HG03432 (cell line): ENCODE results near the gene MNAT1.
A peak's percentile ranks its signal among the peaks of the same experiment; 100 is the strongest.
"Not testable (repeated sequence)": the region's sequence is repeated elsewhere in the genome, so short reads cannot be mapped to it uniquely, and the experiment has no call there.

Source experiments
- ATAC-seq: cut with Tn5 transposase; IDR thresholded peaks from one replicate; pipeline ENCODE4 v1.9.1; 2021; ENCODE audit warnings: mild to moderate bottlenecking, moderate library complexity; ENCODE audit not compliant: unreplicated experiment

Gene MNAT1

GRCh38 chr14:60736494-60736893 lies 1.9 kb downstream of the MNAT1 start:
- no peak for ATAC-seq

- no peak for ATAC-seq
These were observed 4.4 kb downstream of the MNAT1 start for GRCh38 chr14:60738843-60739508.

GRCh38 chr14:60744566-60744965 lies 10.0 kb downstream of the MNAT1 start:
- ATAC-seq = no peak

GRCh38 chr14:60753264-60754119 lies 18.9 kb downstream of the MNAT1 start:
- ATAC-seq = peak; percentile 98

- no peak for ATAC-seq
These were observed 22.3 kb downstream of the MNAT1 start for GRCh38 chr14:60756847-60757246.

GRCh38 chr14:60757567-60758002 lies 23.0 kb downstream of the MNAT1 start:
- ATAC-seq = no peak

- ATAC-seq = no peak
These were observed 24.3 kb downstream of the MNAT1 start for GRCh38 chr14:60758885-60759284.

GRCh38 chr14:60760209-60760608 lies 25.6 kb downstream of the MNAT1 start:
- ATAC-seq = no peak

GRCh38 chr14:60760644-60761364 lies 26.2 kb downstream of the MNAT1 start:
- no peak for ATAC-seq

- no peak for ATAC-seq
These were observed 34.0 kb downstream of the MNAT1 start for GRCh38 chr14:60768602-60769001.

GRCh38 chr14:60771117-60771516 lies 36.6 kb downstream of the MNAT1 start:
- no peak for ATAC-seq

- ATAC-seq = no peak
These were observed 39.0 kb downstream of the MNAT1 start for GRCh38 chr14:60773558-60773957.

- ATAC-seq = no peak
These were observed 40.7 kb downstream of the MNAT1 start for GRCh38 chr14:60775296-60775695.

- ATAC-seq = no peak
These were observed 43.5 kb downstream of the MNAT1 start for GRCh38 chr14:60777856-60778578.

- ATAC-seq = not testable (repeated sequence)
These were observed 45.4 kb downstream of the MNAT1 start for GRCh38 chr14:60779745-60780514.

GRCh38 chr14:60780558-60780957 lies 46.0 kb downstream of the MNAT1 start:
- not testable (repeated sequence) for ATAC-seq

- ATAC-seq = no peak
These were observed 52.3 kb downstream of the MNAT1 start for GRCh38 chr14:60786905-60787304.

GRCh38 chr14:60789656-60790055 lies 55.1 kb downstream of the MNAT1 start:
- no peak for ATAC-seq

- no peak for ATAC-seq
These were observed 56.3 kb downstream of the MNAT1 start for GRCh38 chr14:60790850-60791249.

- no peak for ATAC-seq
These were observed 61.9 kb downstream of the MNAT1 start for GRCh38 chr14:60796434-60796833.
